B cell (primary cell): ENCODE results near the gene ARHGEF6.

Experiments used
- EZH2 ChIP-seq: IDR thresholded peaks from 2 replicates; pipeline ENCODE4 v1.6.1; 2012; ENCODE audit warnings: borderline replicate concordance, low read depth, mild to moderate bottlenecking, moderate library complexity, low read length; ENCODE audit not compliant: insufficient read depth, poor library complexity, severe bottlenecking
- TF ChIP-seq, protein P1 (sequence below): fragments of 200-600 bp; IDR thresholded peaks from one replicate; pipeline ENCODE4 v1.8.0; 2022; ENCODE audit warnings: antibody characterized with exemption, mild to moderate bottlenecking

DNA sequence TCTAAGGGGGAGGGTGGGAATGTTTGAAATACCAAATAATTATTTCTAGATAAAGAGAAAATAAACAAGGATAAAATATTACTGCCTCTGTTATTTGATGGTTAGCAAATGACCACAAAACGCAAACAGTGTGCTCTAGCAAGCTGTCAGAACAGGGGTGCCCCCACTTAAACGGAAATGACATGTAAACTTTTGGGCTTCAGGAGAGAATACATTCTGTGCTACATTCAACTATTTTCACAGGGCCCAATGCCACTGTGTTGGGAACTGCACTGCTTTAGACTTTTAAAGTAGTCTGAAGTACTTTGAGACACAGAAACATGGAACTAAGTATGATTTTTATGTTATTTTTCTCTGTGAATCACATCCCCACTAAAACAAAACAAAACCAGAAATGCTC lies 118.6 kb downstream of the ARHGEF6 start:
- TF ChIP-seq, protein P1, sequence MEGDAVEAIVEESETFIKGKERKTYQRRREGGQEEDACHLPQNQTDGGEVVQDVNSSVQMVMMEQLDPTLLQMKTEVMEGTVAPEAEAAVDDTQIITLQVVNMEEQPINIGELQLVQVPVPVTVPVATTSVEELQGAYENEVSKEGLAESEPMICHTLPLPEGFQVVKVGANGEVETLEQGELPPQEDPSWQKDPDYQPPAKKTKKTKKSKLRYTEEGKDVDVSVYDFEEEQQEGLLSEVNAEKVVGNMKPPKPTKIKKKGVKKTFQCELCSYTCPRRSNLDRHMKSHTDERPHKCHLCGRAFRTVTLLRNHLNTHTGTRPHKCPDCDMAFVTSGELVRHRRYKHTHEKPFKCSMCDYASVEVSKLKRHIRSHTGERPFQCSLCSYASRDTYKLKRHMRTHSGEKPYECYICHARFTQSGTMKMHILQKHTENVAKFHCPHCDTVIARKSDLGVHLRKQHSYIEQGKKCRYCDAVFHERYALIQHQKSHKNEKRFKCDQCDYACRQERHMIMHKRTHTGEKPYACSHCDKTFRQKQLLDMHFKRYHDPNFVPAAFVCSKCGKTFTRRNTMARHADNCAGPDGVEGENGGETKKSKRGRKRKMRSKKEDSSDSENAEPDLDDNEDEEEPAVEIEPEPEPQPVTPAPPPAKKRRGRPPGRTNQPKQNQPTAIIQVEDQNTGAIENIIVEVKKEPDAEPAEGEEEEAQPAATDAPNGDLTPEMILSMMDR = no peak
- TF ChIP-seq EZH2 = no peak
